NCI-H146 (cell line): ENCODE data around the gene MKRN2OS.

Experiments used
- DNase-seq: peaks from one replicate; lab custom pipeline; 2025; lab: John Stamatoyannopoulos, UW

MKRN2OS gene

DNA sequence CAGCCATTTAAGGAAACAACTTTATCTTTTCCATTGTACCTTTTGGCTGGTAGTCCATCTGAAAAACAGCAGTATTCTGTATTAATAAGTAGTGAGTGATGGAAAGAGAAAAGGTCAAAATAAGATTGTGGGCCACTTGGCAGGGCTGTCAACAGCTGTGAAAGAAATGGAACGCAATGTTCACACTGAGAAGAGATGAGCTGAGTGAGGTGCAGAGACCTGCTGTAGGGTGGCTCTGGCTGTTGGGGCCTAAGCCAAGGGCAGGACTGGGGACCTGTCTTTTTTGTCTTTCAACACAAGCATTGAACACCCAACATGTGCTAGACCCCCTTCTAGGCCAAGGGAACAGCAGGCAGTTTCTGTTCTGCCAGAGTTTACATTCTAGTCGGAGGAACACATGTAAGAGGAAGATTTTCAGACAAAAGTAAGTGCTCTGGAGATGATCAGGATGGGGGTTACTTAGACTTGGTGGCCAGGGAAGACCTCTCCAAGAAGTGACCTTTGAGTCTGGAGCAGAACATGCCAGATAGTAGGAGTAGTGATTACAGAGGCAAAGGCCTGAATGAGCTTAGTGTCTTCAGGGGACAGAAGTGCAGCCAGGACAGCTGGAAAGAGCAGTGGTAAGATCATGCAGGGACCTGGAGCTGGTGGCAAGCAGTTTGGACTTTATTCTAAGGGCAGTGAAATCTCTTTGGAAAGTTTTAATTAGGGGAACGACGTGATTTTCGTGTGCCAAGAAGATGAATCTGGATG lies 31.4 kb downstream of the MKRN2OS start:
- DNase-seq = no peak

DNA sequence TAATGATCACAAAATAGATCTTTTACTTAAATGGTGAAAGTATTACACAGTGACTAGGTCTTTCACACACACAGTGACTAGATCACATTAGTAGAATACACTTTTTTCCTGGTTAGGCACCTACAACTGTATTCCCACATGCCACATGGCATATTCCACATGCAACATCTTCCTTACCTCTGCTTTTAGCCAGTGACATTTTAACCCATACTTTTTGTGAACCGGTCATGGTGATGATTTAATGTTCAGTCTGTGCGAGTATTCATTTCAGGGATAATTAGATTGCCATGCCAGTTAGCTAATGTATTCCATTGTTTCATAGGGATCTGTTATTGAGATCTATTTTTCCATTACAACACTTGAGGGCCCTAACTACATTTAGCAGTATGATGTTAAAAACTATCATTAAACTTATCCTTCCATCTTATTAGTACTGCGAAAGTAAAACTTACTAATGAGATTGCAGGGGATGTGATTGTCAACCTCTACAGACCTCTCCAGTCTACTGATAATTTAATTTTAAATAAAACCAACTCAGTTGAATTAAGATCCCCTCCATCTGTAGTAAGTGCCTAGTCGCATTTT lies 32.7 kb downstream of the MKRN2OS start:
- no peak for DNase-seq

- DNase-seq = no peak
Observed at GRCh38 chr3:12509466-12509865, 35.8 kb downstream of the MKRN2OS start.

DNA sequence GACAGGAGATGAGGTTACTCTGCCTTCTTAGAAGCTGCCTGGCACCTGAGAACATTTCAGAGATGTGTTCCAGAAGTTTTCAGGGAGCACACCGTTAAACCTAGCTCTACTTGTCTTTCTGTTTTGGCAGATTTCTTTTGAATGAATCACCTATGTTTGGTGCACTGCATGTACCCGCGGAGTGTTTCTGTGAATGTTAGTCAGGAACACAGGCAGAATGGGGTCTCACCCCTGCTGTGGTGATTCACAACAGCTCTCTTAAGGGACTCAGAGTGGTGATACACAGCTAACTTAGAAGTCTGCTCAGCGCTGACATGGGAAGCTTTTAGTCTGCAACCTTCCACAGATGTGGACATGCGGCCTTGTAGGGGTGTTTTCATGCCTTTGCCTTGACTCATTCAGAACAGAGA lies 37.0 kb downstream of the MKRN2OS start:
- DNase-seq = no peak

GRCh38 chr3:12507591-12508281 lies 37.6 kb downstream of the MKRN2OS start:
- DNase-seq = no peak

GRCh38 chr3:12506201-12506709 lies 39.0 kb downstream of the MKRN2OS start:
- no peak for DNase-seq

GRCh38 chr3:12503126-12503957 lies 42.0 kb downstream of the MKRN2OS start:
- no peak for DNase-seq

- DNase-seq = no peak
Observed at GRCh38 chr3:12501360-12502020, 43.8 kb downstream of the MKRN2OS start.

- DNase-seq = no peak
Observed at GRCh38 chr3:12499474-12499873, 45.8 kb downstream of the MKRN2OS start.

GRCh38 chr3:12496453-12496761 lies 48.9 kb downstream of the MKRN2OS start:
- DNase-seq = no peak

DNA sequence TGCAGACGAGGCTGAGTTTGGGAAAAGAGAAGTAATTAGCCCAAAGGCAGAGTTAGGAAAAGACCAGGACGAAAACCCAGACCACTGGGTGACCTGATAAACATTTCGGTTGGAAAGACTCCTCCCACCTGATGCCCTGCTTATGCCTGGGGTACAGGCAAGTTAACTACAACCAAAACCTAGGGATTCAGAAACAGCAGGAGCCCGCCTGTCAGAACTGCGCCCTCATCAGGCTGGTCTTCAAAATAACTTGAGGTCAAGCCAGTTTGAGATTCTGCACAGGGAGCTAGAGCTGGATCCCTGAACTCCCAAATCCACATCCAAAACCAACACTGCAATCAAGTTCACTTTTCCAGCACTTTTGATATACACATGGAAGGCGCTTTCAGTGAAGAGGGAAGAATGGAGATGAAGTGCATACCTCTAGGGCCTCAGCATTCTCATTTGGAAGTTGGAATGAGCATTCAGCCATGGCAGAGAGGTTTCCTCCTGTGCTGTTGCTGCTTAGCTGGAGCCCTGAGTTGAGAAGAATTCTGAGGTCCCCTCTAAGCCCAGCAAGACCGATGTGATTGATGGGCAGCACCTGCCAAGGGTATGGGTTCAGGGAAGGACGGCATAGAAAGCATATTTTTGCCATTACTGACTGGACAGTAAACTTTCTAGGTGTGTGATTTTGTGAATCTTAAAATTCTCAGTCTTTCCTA lies 49.4 kb downstream of the MKRN2OS start:
- DNase-seq = no peak

DNA sequence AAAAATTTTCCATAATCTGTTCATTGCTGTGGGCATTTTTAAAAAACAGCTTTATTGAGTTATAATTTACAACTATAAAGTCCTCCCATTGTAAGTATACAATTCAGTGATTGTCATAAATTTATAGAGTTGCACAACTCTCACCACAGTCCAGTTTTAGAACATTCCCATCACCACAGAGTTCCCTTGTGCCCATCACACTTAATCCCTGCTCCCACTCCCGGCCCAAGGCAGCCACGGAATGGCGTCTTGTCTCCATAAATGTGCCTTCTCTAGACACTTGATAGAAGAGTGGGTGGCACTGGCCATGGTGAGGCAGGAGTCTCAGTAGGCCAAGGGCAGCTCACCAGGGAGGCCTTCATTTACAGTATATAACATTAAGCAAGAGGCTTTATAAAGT lies 54.8 kb downstream of the MKRN2OS start:
- DNase-seq = no peak

DNA sequence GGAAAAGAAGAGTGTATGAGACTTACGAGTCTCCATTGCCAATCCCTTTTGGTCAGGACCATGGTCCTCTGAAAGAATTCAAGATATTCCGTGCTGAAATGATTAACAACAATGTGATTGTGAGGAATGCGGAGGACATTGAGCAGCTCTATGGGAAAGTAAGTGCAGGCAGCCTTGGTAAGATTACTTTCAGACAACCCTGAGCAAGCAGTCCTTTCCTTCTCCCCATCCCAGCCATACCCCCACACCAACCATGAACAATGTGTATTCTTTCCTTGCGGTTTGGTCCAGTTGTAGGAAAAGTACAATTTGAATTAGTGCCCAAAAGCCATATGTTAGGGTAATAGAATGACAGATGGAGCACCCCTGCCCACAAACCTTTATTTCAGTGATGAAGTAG lies 55.5 kb downstream of the MKRN2OS start:
- DNase-seq = no peak
